GM12891 (cell line): Measurements from ENCODE around the gene STYXL1.

Experiments
- POLR2A ChIP-seq: IDR thresholded peaks from 2 replicates; pipeline ENCODE4 v1.6.1; 2011; ENCODE audit warnings: low read depth, low read length, control low read depth
- POLR2AphosphoS5 ChIP-seq: IDR thresholded peaks from 2 replicates; pipeline ENCODE4 v1.6.1; 2011; ENCODE audit warnings: low read depth, low read length, control low read depth
- POU2F2 ChIP-seq: IDR thresholded peaks from 2 replicates; pipeline ENCODE4 v1.6.1; 2011; ENCODE audit warnings: low read depth, mild to moderate bottlenecking, control low read depth, low read length, moderate library complexity
- SPI1 ChIP-seq: IDR thresholded peaks from 2 replicates; pipeline ENCODE4 v1.6.1; 2011; ENCODE audit warnings: low read depth, low read length, control low read depth
- TAF1 ChIP-seq: IDR thresholded peaks from 2 replicates; pipeline ENCODE4 v1.6.1; 2011; ENCODE audit warnings: low read depth, low read length, control low read depth

DNA sequence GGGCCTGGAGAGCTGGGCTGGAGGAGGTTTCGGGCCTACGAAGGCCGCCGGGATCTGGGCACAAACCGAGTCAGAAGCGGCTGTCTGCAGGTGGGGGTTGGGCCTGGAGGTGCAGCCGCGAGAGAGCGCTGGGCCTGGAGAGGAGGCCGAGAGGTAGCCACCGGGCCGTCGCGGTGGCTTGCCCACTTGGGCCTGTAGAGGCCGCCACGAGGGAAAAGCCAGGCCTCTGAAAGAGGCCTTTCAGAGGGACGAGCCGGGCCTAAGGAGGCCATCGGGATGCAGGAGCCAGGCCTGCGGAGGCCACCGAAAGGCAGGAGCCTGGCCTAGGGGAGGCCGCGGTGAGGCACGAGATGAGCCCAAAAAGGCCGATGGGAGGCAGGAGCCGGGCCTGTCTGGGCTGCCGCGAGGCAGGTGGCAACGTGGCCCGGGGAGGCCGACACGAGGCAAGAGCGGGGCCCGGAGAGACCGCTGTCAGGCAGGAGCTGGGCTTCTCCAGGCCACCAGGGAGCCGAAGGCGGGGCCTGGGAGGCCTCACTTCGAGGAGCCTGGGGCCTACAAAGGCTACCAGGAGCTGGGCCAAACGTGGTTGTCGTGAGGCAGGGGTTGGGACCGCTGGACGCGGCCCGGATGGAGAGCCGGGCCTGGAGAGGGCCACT lies 25.7 kb upstream of the STYXL1 start:
- TF ChIP-seq POU2F2 (no peak), TAF1 (no peak), SPI1 (no peak), POLR2A (no peak), POLR2AphosphoS5 (no peak)
